ENCODE data around the gene E2F2.

Gene E2F2

DNA sequence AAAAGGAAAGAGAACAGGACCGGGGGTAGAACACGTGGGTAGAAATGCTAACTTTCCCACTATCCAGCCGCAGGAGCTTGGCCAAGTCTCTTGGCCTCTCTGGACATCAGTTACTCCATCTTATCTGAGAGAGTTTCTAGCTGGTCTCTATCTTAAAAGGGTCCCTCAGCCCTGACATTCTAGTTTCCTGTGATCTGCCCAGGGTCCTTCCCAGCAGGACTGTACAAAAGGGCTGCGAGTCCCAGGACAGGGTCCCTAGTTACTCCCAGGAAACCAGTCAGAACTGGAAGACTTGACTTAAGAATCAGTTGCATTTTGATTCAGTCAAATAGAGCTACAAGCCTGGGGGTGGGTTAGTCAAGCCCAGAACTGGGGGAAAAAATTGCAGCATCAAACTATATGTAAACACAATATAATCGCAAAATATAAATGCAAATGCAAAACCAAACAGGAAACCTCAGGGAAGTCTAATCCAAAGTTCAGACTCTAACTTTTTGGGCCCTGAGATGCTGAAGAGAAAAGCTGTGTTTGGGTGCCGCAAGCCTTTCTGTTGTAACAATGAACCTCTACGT lies 49.9 kb downstream of the E2F2 start:
- no peak for DNase-seq

DNA sequence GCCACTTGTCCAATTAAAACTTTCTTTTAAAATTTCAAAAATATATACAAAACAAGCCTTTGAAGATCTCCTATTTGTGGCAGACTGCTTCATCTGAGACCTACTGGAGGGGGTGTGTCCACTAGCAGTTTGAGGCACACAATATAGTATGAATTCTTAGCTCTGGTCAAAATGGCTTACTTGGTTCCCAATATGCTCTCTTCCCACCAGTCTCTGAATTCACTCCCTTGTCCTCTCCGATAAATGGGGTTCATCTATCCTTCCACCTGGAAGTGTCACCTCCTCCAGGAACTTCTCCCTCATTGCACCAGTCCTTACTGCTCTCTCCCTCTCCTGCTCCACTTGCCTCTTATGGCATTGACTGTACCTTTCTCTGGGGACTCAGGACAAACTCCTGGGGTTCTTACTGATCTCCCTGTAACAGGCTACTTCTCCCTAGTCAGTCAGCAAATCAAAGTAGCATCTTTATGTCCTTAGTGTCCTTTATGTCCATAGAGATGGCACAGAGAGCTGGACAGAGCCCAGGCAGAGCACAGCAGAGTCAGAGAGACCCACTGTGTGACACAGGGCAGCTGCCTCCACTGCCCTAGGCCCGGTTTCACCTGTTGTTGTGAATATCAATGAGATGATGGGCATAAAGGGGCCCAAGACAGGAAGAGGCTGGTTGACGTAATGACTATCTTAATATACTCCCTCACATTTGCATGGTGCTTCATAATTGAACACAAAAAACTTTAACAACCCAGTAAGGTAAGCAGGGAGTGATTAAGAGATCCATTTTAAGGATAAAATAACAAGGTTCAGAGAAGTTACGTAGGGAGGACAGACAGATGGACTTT lies 50.6 kb downstream of the E2F2 start:
- DNase-seq: no peak

DNA sequence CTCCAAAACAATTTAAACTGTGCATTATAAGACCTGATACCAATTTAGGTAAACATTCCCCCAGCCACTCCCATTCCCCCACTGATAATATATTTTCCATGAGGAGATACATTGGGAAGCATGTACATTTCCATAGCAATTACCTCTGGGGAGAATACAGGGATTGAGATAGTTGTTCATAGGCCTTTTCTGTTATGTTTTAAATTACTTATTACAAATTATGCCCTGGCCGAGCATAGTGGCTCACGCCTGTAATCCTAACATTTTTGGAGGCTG lies 51.4 kb downstream of the E2F2 start:
- no peak for DNase-seq

DNA sequence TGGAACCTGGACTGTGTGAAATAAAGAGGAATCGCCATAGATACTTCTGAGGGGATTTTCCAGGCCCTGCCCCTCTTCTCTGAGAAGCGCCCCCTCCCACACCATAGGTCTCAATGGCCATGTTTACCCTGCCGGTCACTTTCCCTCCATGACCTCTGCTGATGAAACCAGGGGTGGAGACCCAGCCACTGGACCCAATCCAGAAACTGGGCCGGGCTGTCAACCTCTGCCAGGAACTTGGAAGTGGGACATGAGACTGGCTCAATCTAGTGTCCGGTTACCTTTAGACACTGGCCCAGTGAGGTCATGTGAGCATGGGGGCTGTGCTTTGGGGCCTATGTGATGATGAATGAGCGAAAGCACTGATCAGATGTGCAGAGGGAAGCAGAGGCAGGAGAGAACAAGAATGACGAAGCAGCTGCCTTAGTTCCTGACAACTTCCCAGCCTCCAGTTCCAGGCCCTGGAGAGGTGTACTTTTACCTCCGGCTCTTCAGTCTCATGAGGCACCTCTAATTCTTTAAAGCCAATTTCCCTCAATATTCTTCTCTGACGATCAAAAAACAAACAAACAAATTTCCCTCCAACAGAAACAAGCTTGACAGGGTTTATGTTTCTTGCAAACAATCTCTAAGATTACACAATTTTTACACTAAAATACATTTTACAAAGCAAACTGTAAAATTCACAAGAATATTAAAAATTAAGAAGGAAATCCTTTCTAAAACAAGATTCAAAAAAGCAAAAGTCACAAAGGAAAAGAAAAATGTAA lies 52.0 kb downstream of the E2F2 start:
- DNase-seq: no peak

DNA sequence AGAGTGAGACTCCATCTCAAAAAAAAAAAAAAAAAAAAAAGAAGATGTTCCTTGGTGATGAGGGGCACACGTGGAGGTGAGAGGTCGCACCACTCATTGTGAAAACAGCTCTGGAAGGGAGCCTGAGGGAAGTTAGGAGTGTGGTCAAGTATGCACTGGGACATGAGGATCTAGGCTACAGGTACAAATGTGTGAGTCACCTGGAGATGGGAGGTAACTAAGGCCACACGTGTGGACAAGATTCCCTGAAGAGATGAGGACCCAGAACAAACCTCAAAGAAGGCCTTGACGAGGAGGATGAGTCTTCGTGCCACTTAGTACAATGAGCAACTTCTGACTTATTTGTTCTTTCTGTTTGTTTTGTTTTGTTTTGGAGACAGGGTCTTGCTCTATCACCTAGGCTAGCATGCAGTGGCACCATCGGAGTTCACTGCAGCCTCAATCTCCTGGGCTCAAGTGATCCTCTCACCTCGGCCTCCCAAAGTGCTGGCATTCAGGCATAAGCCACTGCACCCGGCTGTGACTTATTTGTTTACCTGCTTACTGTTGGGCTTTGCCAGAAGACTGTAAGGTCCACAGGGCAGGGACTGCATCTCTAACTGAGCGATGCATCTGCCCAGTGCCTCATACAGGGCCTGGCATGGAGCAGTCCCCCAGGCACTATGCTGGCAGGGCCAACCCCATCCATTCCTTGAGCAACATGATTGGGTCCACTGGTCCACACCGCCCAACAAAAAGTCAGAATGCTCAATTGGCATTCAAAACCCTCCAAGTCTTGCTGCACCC lies 53.5 kb downstream of the E2F2 start:
- no peak for DNase-seq

DNA sequence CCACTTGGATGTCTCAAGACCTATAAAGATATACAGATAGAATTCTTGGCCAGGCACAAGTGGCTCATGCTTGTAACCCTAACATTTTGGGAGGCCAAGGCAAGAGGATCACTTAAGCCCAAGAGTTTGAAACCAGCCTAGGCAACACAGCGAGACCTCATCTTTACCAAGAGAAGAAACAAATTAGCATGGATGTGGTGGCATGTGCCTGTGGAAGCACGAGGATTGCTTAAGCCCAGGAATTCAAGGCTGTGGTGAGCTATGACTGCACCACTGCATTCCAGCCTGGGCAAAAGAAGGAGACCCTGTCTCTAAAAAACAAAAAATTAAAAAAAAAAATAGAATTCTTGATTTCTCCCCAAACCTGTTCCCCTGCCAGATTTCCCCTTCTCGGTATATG lies 55.4 kb downstream of the E2F2 start:
- DNase-seq: no peak

DNA sequence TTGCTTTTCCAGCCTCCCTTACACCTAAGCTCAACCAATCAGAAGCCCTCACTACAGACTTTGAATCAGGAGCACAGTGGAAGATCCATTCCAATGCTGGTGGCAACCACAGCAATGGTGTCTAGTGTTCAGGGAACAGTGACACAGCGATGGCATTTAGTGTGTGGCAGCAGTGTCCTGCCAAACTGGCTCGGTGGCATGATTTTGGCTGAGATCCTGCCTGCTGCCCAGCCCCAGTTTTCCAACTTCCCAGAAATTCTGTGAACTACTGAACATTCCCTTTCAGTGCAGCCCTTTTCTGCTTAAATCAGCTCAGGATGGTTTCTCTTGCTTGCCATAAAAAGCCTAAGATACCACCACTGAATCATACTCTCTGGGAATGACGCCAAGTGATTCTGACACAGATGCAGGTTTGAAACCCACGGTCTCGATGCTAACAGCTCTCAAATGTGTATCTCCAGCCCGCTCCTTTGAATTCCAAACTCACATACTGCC lies 55.9 kb downstream of the E2F2 start:
- DNase-seq: no peak

DNA sequence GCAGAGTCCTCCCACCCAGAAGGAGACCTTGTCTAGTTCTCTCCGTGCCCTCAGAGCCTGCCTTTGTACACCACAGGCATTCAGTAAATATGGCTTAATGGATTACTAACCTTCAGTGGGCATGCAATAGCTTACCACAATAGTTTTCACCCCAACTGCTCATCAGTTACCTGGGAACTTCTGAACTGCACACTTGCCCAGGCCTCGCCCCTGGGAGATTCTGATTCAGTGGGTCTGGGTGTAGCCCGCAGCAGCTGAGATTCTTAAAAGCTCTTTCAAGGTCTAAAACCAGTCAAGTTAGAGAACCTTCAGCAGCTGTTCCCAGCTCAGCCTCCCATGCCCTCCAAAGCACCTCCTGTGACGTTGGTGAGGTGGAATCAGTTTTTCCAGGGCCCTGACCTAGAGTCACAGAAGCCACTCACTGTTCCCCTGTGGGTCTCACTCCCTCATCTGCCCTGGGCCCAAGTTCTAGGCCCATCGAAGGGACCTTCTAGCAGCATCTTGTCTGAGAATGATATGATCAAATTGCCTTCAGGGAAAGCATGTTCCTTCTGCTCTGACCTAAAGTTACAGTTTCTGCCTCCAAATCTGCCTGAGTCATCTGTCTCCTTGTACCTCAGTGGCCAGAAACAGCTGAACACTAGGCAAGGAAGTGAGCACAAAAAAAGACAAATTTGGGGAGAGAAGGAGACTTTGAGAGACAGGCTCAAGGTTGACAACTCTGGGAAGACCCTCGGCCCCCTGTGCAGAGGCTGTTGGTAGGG lies 57.8 kb downstream of the E2F2 start:
- no peak for DNase-seq

DNA sequence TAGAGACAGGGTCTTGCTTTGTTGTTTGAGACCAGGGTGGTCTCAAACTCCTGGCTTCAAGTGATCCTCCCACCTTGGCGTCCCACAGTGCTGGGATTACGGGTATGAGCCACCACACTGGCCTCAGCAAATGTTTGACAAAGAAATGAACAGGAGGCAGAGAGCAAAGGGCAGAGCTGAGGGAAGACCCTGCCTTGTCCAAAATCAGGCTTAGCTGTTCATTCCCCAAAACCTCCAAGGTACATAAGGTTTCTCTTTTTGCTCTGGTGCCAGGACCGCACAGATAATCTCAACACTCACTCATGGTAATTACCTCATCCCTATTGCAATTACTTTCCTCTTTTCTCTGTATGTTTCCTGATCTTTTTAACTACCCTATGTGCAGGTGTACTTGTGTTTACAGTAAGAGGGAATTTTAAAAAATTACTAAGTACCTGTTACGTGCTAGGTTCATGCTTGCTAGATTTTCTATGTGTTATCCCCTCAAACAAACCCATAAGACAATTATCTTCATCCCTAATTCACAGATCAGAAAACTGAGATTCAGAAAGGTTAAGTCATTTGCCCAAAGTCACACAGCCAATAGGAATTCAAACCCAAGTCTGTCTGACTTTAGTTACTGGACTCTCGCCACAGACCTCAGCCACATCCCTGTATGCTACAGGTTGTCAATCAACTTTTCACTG lies 58.5 kb downstream of the E2F2 start:
- no peak for DNase-seq

DNA sequence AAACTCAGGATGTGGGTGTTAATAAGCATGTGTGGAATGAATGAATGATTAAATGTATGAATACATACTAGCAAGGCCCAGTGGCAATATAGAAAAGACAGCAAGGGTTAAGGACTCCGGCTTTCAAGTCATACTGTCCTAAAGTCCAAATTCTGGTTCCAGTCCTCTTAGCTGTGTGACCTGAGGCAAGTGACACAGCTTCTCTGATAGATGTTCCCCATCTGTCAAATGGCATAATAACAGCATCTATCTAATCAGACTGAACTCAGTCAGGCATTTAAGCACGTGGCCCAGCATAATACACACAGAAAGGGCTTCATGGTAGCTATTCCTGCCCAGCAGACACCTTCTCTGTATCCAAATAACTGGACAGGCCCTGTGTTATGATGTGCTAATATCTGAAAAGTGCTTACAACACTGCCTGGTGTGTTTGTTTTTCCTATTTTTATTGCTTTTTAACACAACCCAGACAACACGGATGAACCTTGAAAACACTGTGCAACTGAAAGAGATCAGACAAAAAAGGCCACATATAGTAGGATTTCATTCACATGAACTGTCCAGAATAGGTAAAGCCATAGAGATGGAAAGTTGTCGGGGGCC lies 59.5 kb downstream of the E2F2 start:
- no peak for DNase-seq

DNA sequence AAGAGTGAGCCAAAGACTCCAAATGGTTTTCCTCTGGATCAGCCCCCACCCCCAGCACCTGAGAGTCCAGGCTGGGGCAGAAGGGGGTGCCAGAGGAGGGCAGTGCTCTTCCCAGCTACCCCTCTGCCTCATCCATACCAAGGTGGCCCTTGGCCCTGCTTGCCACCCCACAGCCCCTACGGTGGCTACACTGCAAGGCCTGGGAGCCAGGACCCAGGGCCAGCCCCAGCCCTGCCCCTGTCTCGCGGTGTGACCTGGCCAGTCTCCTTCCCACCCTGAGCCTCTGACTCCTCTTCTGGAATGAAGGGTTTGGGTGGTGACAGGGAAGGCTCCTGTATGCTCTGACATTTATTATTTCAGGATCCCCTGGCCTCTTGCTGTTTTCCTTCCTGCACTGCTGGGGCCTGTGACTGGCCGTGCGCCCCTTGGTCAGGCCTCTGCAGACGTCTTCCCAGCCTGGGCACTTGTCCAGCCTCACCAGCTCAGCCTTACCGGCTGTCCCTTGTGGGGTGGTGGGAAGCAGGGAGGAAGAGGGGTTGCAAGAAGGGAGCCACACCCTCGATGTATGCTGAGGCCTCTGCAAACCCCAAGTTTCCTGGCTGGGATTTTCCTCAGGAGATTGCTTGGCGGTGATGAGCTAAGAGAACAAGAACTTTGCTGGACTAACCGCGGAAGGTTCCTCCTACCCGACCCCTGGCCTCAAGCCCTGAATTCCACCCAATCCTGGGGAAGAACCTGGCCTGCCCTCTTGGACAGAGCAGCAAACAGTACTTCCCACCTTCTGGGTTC lies 60.6 kb downstream of the E2F2 start:
- no peak for DNase-seq

DNA sequence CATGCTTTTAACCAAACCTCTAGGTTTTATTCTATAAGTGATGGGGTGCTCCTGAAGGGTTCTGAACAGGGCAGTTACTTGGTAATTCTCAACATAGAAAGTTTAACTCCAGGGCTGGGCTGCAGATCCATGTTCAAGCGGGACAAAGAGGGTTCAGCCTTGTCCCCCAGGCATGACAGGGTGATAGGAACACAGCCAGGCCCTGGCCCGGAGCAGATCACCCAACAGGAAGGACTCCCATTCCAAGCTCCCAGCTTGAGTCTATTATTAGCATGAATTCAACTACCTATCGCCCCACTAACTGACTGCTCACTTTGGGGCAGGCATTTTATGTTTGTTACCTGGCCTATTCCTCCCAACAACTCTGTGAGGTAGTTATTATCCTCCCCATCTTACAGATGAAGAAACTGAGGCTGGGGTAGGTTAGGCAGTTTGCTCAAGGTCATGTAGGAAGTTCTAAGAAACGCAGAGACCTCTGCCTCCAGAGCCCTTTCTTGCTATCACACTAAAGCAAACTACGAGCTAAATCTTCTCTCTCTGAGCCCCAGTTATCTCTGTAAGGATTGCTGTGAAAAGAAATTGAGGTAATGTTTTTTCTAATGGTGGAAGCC lies 61.6 kb downstream of the E2F2 start:
- no peak for DNase-seq

DNA sequence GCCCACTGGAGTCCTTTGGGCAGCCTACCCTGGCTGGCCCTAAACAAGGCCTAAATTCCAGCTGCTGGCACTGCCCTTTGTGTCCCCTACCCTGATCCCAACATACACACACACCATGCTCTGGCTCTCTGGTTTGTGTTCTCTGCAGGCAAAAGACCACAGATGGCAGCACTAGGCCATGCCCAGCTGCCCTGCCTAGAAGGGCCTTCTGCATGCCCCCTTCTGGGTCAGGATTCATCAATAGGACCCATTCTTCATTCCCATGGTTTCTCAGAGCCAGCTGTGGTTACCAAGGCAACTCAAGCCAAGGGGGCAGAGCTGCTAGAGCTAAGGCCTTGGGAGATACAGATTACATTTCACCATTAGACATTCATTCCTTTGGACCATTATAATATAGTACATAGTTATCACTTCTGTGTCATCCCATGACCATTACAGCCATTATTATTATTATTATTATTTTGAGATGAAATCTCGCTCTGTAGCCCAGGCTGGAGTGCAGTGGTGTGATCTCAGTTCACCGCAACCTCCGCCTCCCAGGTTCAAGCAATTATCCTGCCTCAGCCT lies 64.5 kb downstream of the E2F2 start:
- DNase-seq: no peak

DNA sequence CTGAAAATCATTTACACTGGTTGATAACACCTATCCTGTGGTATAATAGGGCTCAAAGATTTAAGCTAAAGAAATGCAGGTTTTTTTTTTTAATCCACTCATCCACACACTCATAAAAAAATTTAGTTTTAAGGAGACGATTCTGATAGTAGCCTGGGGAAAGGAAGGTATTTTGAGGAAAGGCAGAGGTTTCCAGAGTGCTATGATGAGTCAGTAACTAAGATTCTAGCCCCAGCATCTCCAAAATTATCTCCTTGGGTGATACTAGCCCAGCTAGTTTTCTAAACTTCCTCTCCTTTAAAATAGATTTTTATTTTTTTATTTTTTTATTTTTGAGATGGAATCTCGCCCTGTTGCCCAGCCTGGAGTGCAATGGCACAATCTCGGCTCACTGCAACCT lies 67.7 kb downstream of the E2F2 start:
- DNase-seq: no peak

DNA sequence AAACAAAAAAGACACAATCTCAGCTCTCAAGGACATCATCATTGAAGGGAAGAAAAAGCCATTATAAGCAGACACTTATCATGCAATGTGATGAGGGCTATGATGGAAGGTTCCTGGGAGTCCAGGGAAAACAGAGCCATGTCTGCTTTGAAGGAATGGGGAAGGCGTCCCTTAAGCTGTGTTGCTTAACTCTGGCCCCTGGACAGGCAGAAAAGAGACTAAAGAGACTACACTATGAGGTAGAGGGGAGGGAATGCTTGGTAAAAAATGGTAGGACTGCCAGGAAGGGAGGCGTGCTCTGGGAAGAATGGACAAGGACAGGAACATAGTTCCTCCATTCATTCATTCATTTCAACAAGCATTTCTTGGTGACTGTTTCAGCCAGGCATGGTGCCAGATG lies 68.3 kb downstream of the E2F2 start:
- DNase-seq: no peak

DNA sequence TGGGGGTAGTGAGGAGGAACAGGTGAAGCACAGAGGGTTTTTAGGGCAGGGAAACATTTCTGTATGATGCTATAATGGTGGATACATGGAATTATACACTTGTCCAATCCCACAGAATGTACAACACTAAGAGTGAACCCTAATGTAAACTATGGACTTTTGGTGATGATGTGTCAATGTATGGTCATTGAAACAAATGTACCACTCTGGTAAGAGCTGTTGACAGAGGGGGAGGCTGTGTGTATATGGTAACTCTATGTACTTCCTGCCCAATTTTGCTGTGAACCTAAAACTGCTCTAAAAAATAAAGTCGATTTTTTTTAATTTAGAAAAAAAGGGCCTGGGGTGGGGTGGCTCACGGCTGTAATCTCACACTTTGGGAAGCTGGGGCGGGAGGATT lies 70.0 kb downstream of the E2F2 start:
- no peak for DNase-seq

DNA sequence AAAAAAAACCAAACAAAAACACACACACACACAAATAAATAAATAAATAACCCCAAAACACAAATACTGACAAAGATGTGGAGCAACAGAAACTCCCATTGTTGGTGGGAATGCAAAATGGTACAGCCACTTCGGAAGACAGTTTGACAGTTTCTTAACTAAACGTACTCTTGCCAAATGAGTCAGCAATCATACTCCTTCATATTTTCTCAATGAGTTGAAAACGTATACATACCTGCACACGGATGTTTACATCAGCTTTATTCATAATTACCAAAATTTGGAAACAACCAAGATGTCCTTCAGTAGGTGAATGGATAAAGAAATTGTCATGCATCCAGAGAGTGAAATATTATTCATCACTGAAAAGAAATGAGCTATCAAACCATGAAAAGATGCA lies 70.5 kb downstream of the E2F2 start:
- DNase-seq: no peak

DNA sequence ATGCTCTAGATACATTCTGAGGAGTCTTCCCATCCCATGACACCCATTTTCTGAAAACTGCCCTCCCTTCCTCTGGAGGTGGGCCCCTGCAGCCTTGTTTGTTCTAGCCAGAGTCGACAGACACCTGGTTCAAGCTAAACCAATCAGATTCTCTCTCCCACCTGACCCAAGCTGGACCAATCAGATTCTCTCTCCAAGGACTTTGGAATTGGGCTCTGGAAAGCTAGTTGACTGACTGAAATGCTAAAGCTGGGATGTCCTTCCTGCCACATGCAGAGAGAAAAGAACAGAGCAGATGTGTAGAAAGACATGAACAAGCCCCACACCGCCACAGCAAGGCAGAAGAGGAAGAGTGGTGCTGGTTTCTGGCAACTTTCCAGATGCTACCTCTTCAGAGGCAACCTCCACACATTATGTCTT lies 71.7 kb downstream of the E2F2 start:
- DNase-seq: no peak

Data from hematopoietic multipotent progenitor cell treated with erythropoietin and hydrocortisone succinate and interleukin-3 and kit ligand, for 8 days (in vitro differentiated cells).